ENCODE measurements around the gene EFNB2.

Gene EFNB2

GRCh38 chr13:106499113-106499512 is 36.3 kb downstream of the EFNB2 start:
- H3K9me3 ChIP-seq (ENCODE audit: insufficient read depth, low read depth, low read length), result no peaks in the 10 kb centered on the region
- H3K18ac ChIP-seq (ENCODE audit: low read length), result no peak overlapping the region
- no peak overlapping the region for H2AK5ac ChIP-seq (ENCODE audit: low read length)
- no peak overlapping the region for H3K4ac ChIP-seq (ENCODE audit: low read depth, low read length)
- H3K79me1 ChIP-seq (ENCODE audit: low read length), result peaks cover 2% of the 10 kb centered on the region
- H4K12ac ChIP-seq (ENCODE audit: low read depth, low read length), result no peak overlapping the region
- WGBS (ENCODE audit: extremely low coverage, insufficient coverage, insufficient read length), result no CpG with 5 or more reads among the region's 2 CpGs
- no peak overlapping the region for H4K8ac ChIP-seq (ENCODE audit: low read depth, low read length)
- no peak overlapping the region for H2BK120ac ChIP-seq (ENCODE audit: insufficient read depth, low read length, poor library complexity)
- peaks cover 4 to 19% of the 10 kb centered on the region in 2 experiments for H3K36me3 ChIP-seq (ENCODE audit: control insufficient read depth in 1 of 2, insufficient read depth in 2 of 2, low read length in 2 of 2)
- H3K14ac ChIP-seq (ENCODE audit: low read length), result no peak overlapping the region
- no peak overlapping the region for H3K23ac ChIP-seq (ENCODE audit: low read length)
- H2AFZ ChIP-seq (ENCODE audit: insufficient read depth, low read length, poor library complexity), result no peak overlapping the region
- H3K4me1 ChIP-seq (ENCODE audit: control insufficient read depth in 1 of 2, insufficient read depth in 2 of 2, low read length in 2 of 2), result peaks cover 0 to 9% of the 10 kb centered on the region in 2 experiments
- H3K4me2 ChIP-seq (ENCODE audit: low read length), result no peak overlapping the region
- H3K27me3 ChIP-seq (ENCODE audit: insufficient read depth, low read length), result no peaks in the 10 kb centered on the region
- H3K27ac ChIP-seq (ENCODE audit: low read depth, low read length), result no peak overlapping the region
- peaks cover 1% of the 10 kb centered on the region for H3K79me2 ChIP-seq (ENCODE audit: control insufficient read depth, insufficient read depth, low read length, poor library complexity)
- no peak for DNase-seq
- no peak overlapping the region for H4K91ac ChIP-seq (ENCODE audit: low read depth, low read length)
- H2BK5ac ChIP-seq (ENCODE audit: low read depth, low read length, poor library complexity), result no peak overlapping the region
- no peak overlapping the region for H3K9ac ChIP-seq (ENCODE audit: low read length)
- H3K4me3 ChIP-seq (ENCODE audit: low read depth, low read length), result no peak overlapping the region
- no peak overlapping the region for H2BK12ac ChIP-seq (ENCODE audit: low read length)

DNA sequence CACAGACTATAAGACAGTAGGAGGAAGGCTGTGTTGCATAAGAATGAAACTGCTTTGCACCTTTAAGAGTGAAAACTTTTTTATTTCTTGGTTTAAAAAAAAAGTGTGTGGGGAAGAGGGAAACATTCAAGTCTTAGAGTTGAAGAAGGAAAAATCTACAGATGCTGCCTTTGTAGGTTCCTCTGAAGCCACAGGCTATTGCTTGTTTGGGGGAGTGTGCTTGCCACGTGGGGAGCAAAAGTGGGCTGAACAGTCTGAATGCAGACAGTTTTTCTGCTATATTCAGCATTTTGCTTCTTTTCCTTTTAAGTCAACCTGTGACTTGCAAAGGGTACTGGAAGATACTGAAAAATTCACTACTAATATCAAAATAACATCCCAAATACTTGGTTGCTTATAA is 36.9 kb downstream of the EFNB2 start:
- no peak overlapping the region for H3K27ac ChIP-seq (ENCODE audit: low read depth, low read length)
- no peak overlapping the region for H2BK12ac ChIP-seq (ENCODE audit: low read length)
- DNase-seq, result no peak
- H3K79me1 ChIP-seq (ENCODE audit: low read length), result peaks cover 2% of the 10 kb centered on the region
- no peaks in the 10 kb centered on the region for H3K27me3 ChIP-seq (ENCODE audit: insufficient read depth, low read length)
- H3K4me3 ChIP-seq (ENCODE audit: low read depth, low read length), result no peak overlapping the region
- H3K18ac ChIP-seq (ENCODE audit: low read length), result no peak overlapping the region
- H3K14ac ChIP-seq (ENCODE audit: low read length), result no peak overlapping the region
- H2BK5ac ChIP-seq (ENCODE audit: low read depth, low read length, poor library complexity), result no peak overlapping the region
- peaks cover 7 to 20% of the 10 kb centered on the region in 2 experiments for H3K36me3 ChIP-seq (ENCODE audit: control insufficient read depth in 1 of 2, insufficient read depth in 2 of 2, low read length in 2 of 2)
- no CpG with 5 or more reads among the region's 1 CpG for WGBS (ENCODE audit: extremely low coverage, insufficient coverage, insufficient read length)
- H2BK120ac ChIP-seq (ENCODE audit: insufficient read depth, low read length, poor library complexity), result no peak overlapping the region
- no peak overlapping the region for H3K4ac ChIP-seq (ENCODE audit: low read depth, low read length)
- no peak overlapping the region for H4K12ac ChIP-seq (ENCODE audit: low read depth, low read length)
- no peak overlapping the region for H3K23ac ChIP-seq (ENCODE audit: low read length)
- H3K4me2 ChIP-seq (ENCODE audit: low read length), result no peak overlapping the region
- no peak overlapping the region for H4K91ac ChIP-seq (ENCODE audit: low read depth, low read length)
- no peak overlapping the region for H3K9ac ChIP-seq (ENCODE audit: low read length)
- peaks cover 1% of the 10 kb centered on the region for H3K79me2 ChIP-seq (ENCODE audit: control insufficient read depth, insufficient read depth, low read length, poor library complexity)
- H4K8ac ChIP-seq (ENCODE audit: low read depth, low read length), result no peak overlapping the region
- H2AFZ ChIP-seq (ENCODE audit: insufficient read depth, low read length, poor library complexity), result no peak overlapping the region
- no peak overlapping the region for H2AK5ac ChIP-seq (ENCODE audit: low read length)
- H3K9me3 ChIP-seq (ENCODE audit: insufficient read depth, low read depth, low read length), result no peaks in the 10 kb centered on the region
- peaks cover 0 to 9% of the 10 kb centered on the region in 2 experiments for H3K4me1 ChIP-seq (ENCODE audit: control insufficient read depth in 1 of 2, insufficient read depth in 2 of 2, low read length in 2 of 2)

DNA sequence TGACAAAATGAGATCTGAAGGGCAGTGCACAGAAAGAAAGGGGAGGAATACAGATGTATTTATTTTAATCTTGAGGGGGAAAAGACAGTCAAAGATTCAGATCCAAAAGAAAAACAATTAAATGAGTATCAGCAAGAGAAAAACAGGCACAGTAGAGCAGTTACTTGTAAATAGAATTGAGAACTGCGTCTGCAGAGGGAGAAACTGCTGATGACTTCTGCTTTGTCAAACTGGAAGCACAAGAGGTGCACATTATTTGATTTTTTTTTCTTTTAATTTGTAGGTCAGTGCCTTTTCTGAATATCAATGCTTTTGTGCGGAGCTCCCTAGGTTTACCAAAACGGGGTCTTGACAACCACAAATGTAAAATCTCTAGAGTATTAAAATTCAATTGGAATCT is 37.3 kb downstream of the EFNB2 start:
- Histone ChIP-seq H3K9me3 (ENCODE audit: insufficient read depth, low read depth, low read length) (no peaks in the 10 kb centered on the region), H3K79me2 (ENCODE audit: control insufficient read depth, insufficient read depth, low read length, poor library complexity) (no peaks in the 10 kb centered on the region), H3K4ac (ENCODE audit: low read depth, low read length) (no peak overlapping the region), H3K27me3 (ENCODE audit: insufficient read depth, low read length) (no peaks in the 10 kb centered on the region), H4K91ac (ENCODE audit: low read depth, low read length) (no peak overlapping the region), H3K9ac (ENCODE audit: low read length) (no peak overlapping the region), H2AFZ (ENCODE audit: insufficient read depth, low read length, poor library complexity) (no peak overlapping the region), H3K4me1 (ENCODE audit: control insufficient read depth in 1 of 2, insufficient read depth in 2 of 2, low read length in 2 of 2) (peaks cover 0 to 6% of the 10 kb centered on the region in 2 experiments), H3K27ac (ENCODE audit: low read depth, low read length) (no peak overlapping the region), H3K4me3 (ENCODE audit: low read depth, low read length) (no peak overlapping the region), H2BK5ac (ENCODE audit: low read depth, low read length, poor library complexity) (no peak overlapping the region), H2AK5ac (ENCODE audit: low read length) (no peak overlapping the region), H3K4me2 (ENCODE audit: low read length) (no peak overlapping the region), H3K14ac (ENCODE audit: low read length) (no peak overlapping the region), H2BK120ac (ENCODE audit: insufficient read depth, low read length, poor library complexity) (no peak overlapping the region), H2BK12ac (ENCODE audit: low read length) (no peak overlapping the region), H3K79me1 (ENCODE audit: low read length) (peaks cover 2% of the 10 kb centered on the region), H4K8ac (ENCODE audit: low read depth, low read length) (no peak overlapping the region), H3K18ac (ENCODE audit: low read length) (no peak overlapping the region), H3K23ac (ENCODE audit: low read length) (no peak overlapping the region), H3K36me3 (ENCODE audit: control insufficient read depth in 1 of 2, insufficient read depth in 2 of 2, low read length in 2 of 2) (peaks cover 11 to 21% of the 10 kb centered on the region in 2 experiments), H4K12ac (ENCODE audit: low read depth, low read length) (no peak overlapping the region)
- WGBS (ENCODE audit: extremely low coverage, insufficient coverage, insufficient read length), result no CpG with 5 or more reads among the region's 3 CpGs
- no peak for DNase-seq

GRCh38 chr13:106497079-106497478 is 38.4 kb downstream of the EFNB2 start:
- Histone ChIP-seq H3K4me2 (ENCODE audit: low read length) (no peak overlapping the region), H3K23ac (ENCODE audit: low read length) (no peak overlapping the region), H3K9ac (ENCODE audit: low read length) (no peak overlapping the region), H2BK5ac (ENCODE audit: low read depth, low read length, poor library complexity) (no peak overlapping the region), H3K27me3 (ENCODE audit: insufficient read depth, low read length) (no peaks in the 10 kb centered on the region), H2BK120ac (ENCODE audit: insufficient read depth, low read length, poor library complexity) (no peak overlapping the region), H3K79me2 (ENCODE audit: control insufficient read depth, insufficient read depth, low read length, poor library complexity) (no peaks in the 10 kb centered on the region), H4K91ac (ENCODE audit: low read depth, low read length) (no peak overlapping the region), H2AK5ac (ENCODE audit: low read length) (no peak overlapping the region), H3K9me3 (ENCODE audit: insufficient read depth, low read depth, low read length) (no peaks in the 10 kb centered on the region), H3K36me3 (ENCODE audit: control insufficient read depth in 1 of 2, insufficient read depth in 2 of 2, low read length in 2 of 2) (peaks cover 22 to 27% of the 10 kb centered on the region in 2 experiments), H4K12ac (ENCODE audit: low read depth, low read length) (no peak overlapping the region), H3K4me3 (ENCODE audit: low read depth, low read length) (no peak overlapping the region), H3K79me1 (ENCODE audit: low read length) (peaks cover 2% of the 10 kb centered on the region), H3K27ac (ENCODE audit: low read depth, low read length) (no peak overlapping the region), H4K8ac (ENCODE audit: low read depth, low read length) (no peak overlapping the region), H2AFZ (ENCODE audit: insufficient read depth, low read length, poor library complexity) (no peak overlapping the region), H2BK12ac (ENCODE audit: low read length) (no peak overlapping the region), H3K4ac (ENCODE audit: low read depth, low read length) (no peak overlapping the region), H3K14ac (ENCODE audit: low read length) (no peak overlapping the region), H3K4me1 (ENCODE audit: control insufficient read depth in 1 of 2, insufficient read depth in 2 of 2, low read length in 2 of 2) (peaks cover 0 to 6% of the 10 kb centered on the region in 2 experiments), H3K18ac (ENCODE audit: low read length) (no peak overlapping the region)
- no peak for DNase-seq
- no CpG with 5 or more reads among the region's 1 CpG for WGBS (ENCODE audit: extremely low coverage, insufficient coverage, insufficient read length)

Measured in trophoblast cell (in vitro differentiated cells and primary cell).